ENCODE results near the gene EMC8. TPM values are rescaled to one million over a fixed set of nuclear protein-coding genes. Genes with fewer than 3 reads are reported as not detected.
A peak's percentile ranks its signal among the peaks of the same experiment; 100 is the strongest.

EMC8 gene
- total and polyA plus RNA-seq, 4 donors = 14.5 to 23.0 (median 19.0) TPM

GRCh38 chr16:85746460-85747215 lies 52.7 kb downstream of the EMC8 start:
- H3K9me3 ChIP-seq (ENCODE audit: control insufficient read depth, low read length) = no peaks in the 10 kb centered on the region

GRCh38 chr16:85738923-85739715 lies 60.2 kb downstream of the EMC8 start:
- H3K9me3 ChIP-seq (ENCODE audit: control insufficient read depth, low read length) = no peaks in the 10 kb centered on the region
- no peaks in the 10 kb centered on the region for H3K4me1 ChIP-seq (ENCODE audit: control insufficient read depth in 1 of 2, insufficient read depth in 2 of 2, low read length in 2 of 2)
- no peak for DNase-seq
- no peak overlapping the region for H3K27ac ChIP-seq (ENCODE audit: low read depth in 1 of 2, low read length in 2 of 2)
- H3K27me3 ChIP-seq (ENCODE audit: control insufficient read depth in 1 of 2, insufficient read depth in 2 of 2, low read length in 1 of 2) = no peaks in the 10 kb centered on the region
- whole genome bisulfite sequencing, 2 donors = 55 to 67% methylated on average over 13 of the region's 13 CpGs
- H3K4me3 ChIP-seq (ENCODE audit: low read length in 2 of 2) = no peak overlapping the region
- no peaks in the 10 kb centered on the region for H3K36me3 ChIP-seq (ENCODE audit: control insufficient read depth in 1 of 2, insufficient read depth in 2 of 2, low read length in 1 of 2)
- ATAC-seq (ENCODE audit: low FRiP score) = no peak
- intact Hi-C loops (cut with DNase I) = no loop called here

More at GRCh38 chr16:85746460-85747215, 52.7 kb downstream of the EMC8 start:
- intact Hi-C loops (cut with DNase I) = no loop called here
- no peaks in the 10 kb centered on the region for H3K27me3 ChIP-seq (ENCODE audit: control insufficient read depth in 1 of 2, insufficient read depth in 2 of 2, low read length in 1 of 2)
- H3K4me3 ChIP-seq (ENCODE audit: low read length in 2 of 2) = no peak overlapping the region
- H3K36me3 ChIP-seq (ENCODE audit: control insufficient read depth in 1 of 2, insufficient read depth in 2 of 2, low read length in 1 of 2) = no peaks in the 10 kb centered on the region
- DNase-seq = no peak
- no peak overlapping the region for H3K27ac ChIP-seq (ENCODE audit: low read depth in 1 of 2, low read length in 2 of 2)
- WGBS, 2 donors = 90 to 93% methylated on average over 13 of the region's 13 CpGs
- no peaks in the 10 kb centered on the region for H3K4me1 ChIP-seq (ENCODE audit: control insufficient read depth in 1 of 2, insufficient read depth in 2 of 2, low read length in 2 of 2)
- ATAC-seq (ENCODE audit: low FRiP score) = no peak

- Histone ChIP-seq H3K27ac (ENCODE audit: low read depth in 1 of 2, low read length in 2 of 2) (no peak overlapping the region), H3K27me3 (ENCODE audit: control insufficient read depth in 1 of 2, insufficient read depth in 2 of 2, low read length in 1 of 2) (no peaks in the 10 kb centered on the region), H3K36me3 (ENCODE audit: control insufficient read depth in 1 of 2, insufficient read depth in 2 of 2, low read length in 1 of 2) (no peaks in the 10 kb centered on the region), H3K4me3 (ENCODE audit: low read length in 2 of 2) (no peak overlapping the region), H3K4me1 (ENCODE audit: control insufficient read depth in 1 of 2, insufficient read depth in 2 of 2, low read length in 2 of 2) (no peaks in the 10 kb centered on the region), H3K9me3 (ENCODE audit: control insufficient read depth, low read length) (no peaks in the 10 kb centered on the region)
- 90 to 94% methylated on average over 9 of the region's 9 CpGs for WGBS, 2 donors
- intact Hi-C loops (cut with DNase I) = no loop called here
- DNase-seq (no peak), ATAC-seq (ENCODE audit: low FRiP score) (no peak)
These were observed 62.4 kb downstream of the EMC8 start for GRCh38 chr16:85736921-85737320.

- no peak overlapping the region for H3K4me3 ChIP-seq (ENCODE audit: low read length in 2 of 2)
- ATAC-seq (ENCODE audit: low FRiP score) = no peak
- DNase-seq = no peak
- no peaks in the 10 kb centered on the region for H3K27me3 ChIP-seq (ENCODE audit: control insufficient read depth in 1 of 2, insufficient read depth in 2 of 2, low read length in 1 of 2)
- 74 to 75% methylated on average over 6 of the region's 6 CpGs for WGBS, 2 donors
- H3K36me3 ChIP-seq (ENCODE audit: control insufficient read depth in 1 of 2, insufficient read depth in 2 of 2, low read length in 1 of 2) = no peaks in the 10 kb centered on the region
- no peaks in the 10 kb centered on the region for H3K4me1 ChIP-seq (ENCODE audit: control insufficient read depth in 1 of 2, insufficient read depth in 2 of 2, low read length in 2 of 2)
- no peak overlapping the region for H3K27ac ChIP-seq (ENCODE audit: low read depth in 1 of 2, low read length in 2 of 2)
- intact Hi-C loops (cut with DNase I) = no loop called here
- H3K9me3 ChIP-seq (ENCODE audit: control insufficient read depth, low read length) = no peaks in the 10 kb centered on the region
These were observed 63.4 kb downstream of the EMC8 start for GRCh38 chr16:85735946-85736345.

- DNase-seq (no peak), ATAC-seq (ENCODE audit: low FRiP score) (no peak)
- Histone ChIP-seq H3K36me3 (ENCODE audit: control insufficient read depth in 1 of 2, insufficient read depth in 2 of 2, low read length in 1 of 2) (no peaks in the 10 kb centered on the region), H3K4me3 (ENCODE audit: low read length in 2 of 2) (no peak overlapping the region), H3K27me3 (ENCODE audit: control insufficient read depth in 1 of 2, insufficient read depth in 2 of 2, low read length in 1 of 2) (no peaks in the 10 kb centered on the region), H3K9me3 (ENCODE audit: control insufficient read depth, low read length) (no peaks in the 10 kb centered on the region), H3K27ac (ENCODE audit: low read depth in 1 of 2, low read length in 2 of 2) (no peak overlapping the region), H3K4me1 (ENCODE audit: control insufficient read depth in 1 of 2, insufficient read depth in 2 of 2, low read length in 2 of 2) (no peaks in the 10 kb centered on the region)
- intact Hi-C loops (cut with DNase I) = no loop called here
- WGBS, 2 donors = 80 to 85% methylated on average over 14 of the region's 14 CpGs
These were observed 64.1 kb downstream of the EMC8 start for GRCh38 chr16:85735225-85735635.

- ATAC-seq (ENCODE audit: low FRiP score) (no peak), DNase-seq (no peak)
- no peak overlapping the region for H3K27ac ChIP-seq (ENCODE audit: low read depth in 1 of 2, low read length in 2 of 2)
- H3K9me3 ChIP-seq (ENCODE audit: control insufficient read depth, low read length) = no peaks in the 10 kb centered on the region
- no peaks in the 10 kb centered on the region for H3K36me3 ChIP-seq (ENCODE audit: control insufficient read depth in 1 of 2, insufficient read depth in 2 of 2, low read length in 1 of 2)
- H3K27me3 ChIP-seq (ENCODE audit: control insufficient read depth in 1 of 2, insufficient read depth in 2 of 2, low read length in 1 of 2) = no peaks in the 10 kb centered on the region
- 83 to 85% methylated on average over 10 of the region's 10 CpGs for WGBS, 2 donors
- intact Hi-C loops (cut with DNase I) = no loop called here
- H3K4me3 ChIP-seq (ENCODE audit: low read length in 2 of 2) = no peak overlapping the region
- no peaks in the 10 kb centered on the region for H3K4me1 ChIP-seq (ENCODE audit: control insufficient read depth in 1 of 2, insufficient read depth in 2 of 2, low read length in 2 of 2)
These were observed 64.9 kb downstream of the EMC8 start for GRCh38 chr16:85734311-85735017.

GRCh38 chr16:85733839-85734170 lies 65.5 kb downstream of the EMC8 start:
- Histone ChIP-seq H3K9me3 (ENCODE audit: control insufficient read depth, low read length) (no peaks in the 10 kb centered on the region), H3K4me1 (ENCODE audit: control insufficient read depth in 1 of 2, insufficient read depth in 2 of 2, low read length in 2 of 2) (no peaks in the 10 kb centered on the region), H3K4me3 (ENCODE audit: low read length in 2 of 2) (no peak overlapping the region), H3K36me3 (ENCODE audit: control insufficient read depth in 1 of 2, insufficient read depth in 2 of 2, low read length in 1 of 2) (no peaks in the 10 kb centered on the region), H3K27ac (ENCODE audit: low read depth in 1 of 2, low read length in 2 of 2) (no peak overlapping the region), H3K27me3 (ENCODE audit: control insufficient read depth in 1 of 2, insufficient read depth in 2 of 2, low read length in 1 of 2) (no peaks in the 10 kb centered on the region)
- no peak for ATAC-seq (ENCODE audit: low FRiP score)
- 36 to 41% methylated on average over 11 of the region's 11 CpGs for WGBS, 2 donors
- intact Hi-C loops (cut with DNase I) = no loop called here
- no peak for DNase-seq

- WGBS, 2 donors = 68 to 70% methylated on average over 13 of the region's 13 CpGs
- Histone ChIP-seq H3K36me3 (ENCODE audit: control insufficient read depth in 1 of 2, insufficient read depth in 2 of 2, low read length in 1 of 2) (no peaks in the 10 kb centered on the region), H3K9me3 (ENCODE audit: control insufficient read depth, low read length) (no peaks in the 10 kb centered on the region), H3K4me1 (ENCODE audit: control insufficient read depth in 1 of 2, insufficient read depth in 2 of 2, low read length in 2 of 2) (no peaks in the 10 kb centered on the region), H3K27me3 (ENCODE audit: control insufficient read depth in 1 of 2, insufficient read depth in 2 of 2, low read length in 1 of 2) (no peaks in the 10 kb centered on the region), H3K27ac (ENCODE audit: low read depth in 1 of 2, low read length in 2 of 2) (no peak overlapping the region), H3K4me3 (ENCODE audit: low read length in 2 of 2) (no peak overlapping the region)
- intact Hi-C loops (cut with DNase I) = no loop called here
- ATAC-seq (ENCODE audit: low FRiP score) (no peak), DNase-seq (peak in 1 of 2 donors; percentile 58)
These were observed 66.0 kb downstream of the EMC8 start for GRCh38 chr16:85733155-85733838.
